ENCODE results near the gene TRAPPC2L.

The TRAPPC2L gene

GRCh38 chr16:88810166-88810911 is 46.6 kb upstream of the TRAPPC2L start:
- H3K4me3 ChIP-seq (ENCODE audit: control insufficient read depth, low read depth, low read length), result peak overlapping the region; percentile 59
- DNase-seq (ENCODE audit: low read depth), result no peak
- no peak for TF ChIP-seq CTCF (conservative IDR thresholded peaks at IDR 0.05; ENCODE audit: control insufficient read depth, insufficient read depth, low read depth, low read length)

- peak overlapping the region; percentile 59 for H3K4me3 ChIP-seq (ENCODE audit: control insufficient read depth, low read depth, low read length)
- no peak for TF ChIP-seq CTCF (conservative IDR thresholded peaks at IDR 0.05; ENCODE audit: control insufficient read depth, insufficient read depth, low read depth, low read length)
- peak; percentile 74 for DNase-seq (ENCODE audit: low read depth)
These were observed 45.8 kb upstream of the TRAPPC2L start for GRCh38 chr16:88810912-88811768.

GRCh38 chr16:88811769-88812512 is 45.0 kb upstream of the TRAPPC2L start, which contains the start of gene APRT:
Gene APRT, minus strand, starts transcription at chr16:88811928. Its CDS starts 29 bp downstream, at chr16:88811899.
- H3K4me3 ChIP-seq (ENCODE audit: control insufficient read depth, low read depth, low read length), result peak within 1 kb of the TSS; percentile 59
- no peak for TF ChIP-seq CTCF (conservative IDR thresholded peaks at IDR 0.05; ENCODE audit: control insufficient read depth, insufficient read depth, low read depth, low read length)
- peak; percentile 96 for DNase-seq (ENCODE audit: low read depth)

- H3K4me3 ChIP-seq (ENCODE audit: control insufficient read depth, low read depth, low read length), result peak overlapping the region; percentile 43
- no peak for TF ChIP-seq CTCF (conservative IDR thresholded peaks at IDR 0.05; ENCODE audit: control insufficient read depth, insufficient read depth, low read depth, low read length)
- peak; percentile 55 for DNase-seq (ENCODE audit: low read depth)
These were observed 44.2 kb upstream of the TRAPPC2L start for GRCh38 chr16:88812513-88813268.

- no peak overlapping the region for H3K4me3 ChIP-seq (ENCODE audit: control insufficient read depth, low read depth, low read length)
- DNase-seq (ENCODE audit: low read depth), result no peak
- no peak for TF ChIP-seq CTCF (conservative IDR thresholded peaks at IDR 0.05; ENCODE audit: control insufficient read depth, insufficient read depth, low read depth, low read length)
These were observed 43.4 kb upstream of the TRAPPC2L start for GRCh38 chr16:88813269-88814143.
